Measurements from ENCODE around the gene KLC4. TPM values are rescaled to one million over a fixed set of nuclear protein-coding genes. Genes with fewer than 3 reads are reported as not detected.

KLC4 gene
- total RNA-seq, 2 experiments from 2014 or later: 16.4 to 22.5 TPM

DNA sequence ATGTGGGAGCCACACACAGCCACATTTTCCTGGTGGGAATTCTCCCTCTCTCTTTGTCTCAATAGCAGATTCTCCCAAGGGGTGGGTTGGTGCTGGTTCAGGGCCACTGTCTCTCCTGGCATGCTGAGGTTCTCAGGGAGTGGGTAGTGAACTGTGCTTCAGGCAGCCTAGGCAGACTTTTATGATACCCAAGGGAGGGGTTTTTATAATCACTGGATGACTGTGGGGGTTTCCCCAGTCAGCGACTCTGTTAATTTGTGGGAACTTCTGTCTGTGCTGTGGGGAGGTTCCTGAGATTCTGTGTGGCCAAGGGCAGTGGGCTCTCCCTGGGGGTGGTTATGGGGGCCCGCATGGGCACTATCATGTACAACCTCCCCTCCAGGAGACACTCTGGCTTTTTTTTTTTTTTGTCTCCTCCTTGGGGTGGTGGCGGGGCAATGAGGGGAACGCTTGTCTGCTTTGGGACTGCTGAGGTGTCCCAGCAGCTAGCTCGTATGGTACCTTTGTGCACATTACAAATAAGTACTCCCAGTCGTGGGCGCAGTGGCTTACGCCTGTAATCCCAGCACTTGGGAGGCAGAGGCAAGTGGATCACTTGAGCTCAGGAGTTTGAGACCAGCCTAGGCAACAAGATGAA is 26.7 kb downstream of the KLC4 start:
- intact Hi-C loops (cut with micrococcal nuclease; ENCODE audit: unreplicated experiment): no loop called here
- Histone ChIP-seq H3K27ac (ENCODE audit: low read depth, low read length, poor library complexity, severe bottlenecking) (no peak overlapping the region), H3K4me3 (ENCODE audit: low read depth, low read length, poor library complexity, severe bottlenecking) (no peak overlapping the region), H2AFZ (ENCODE audit: low read length) (no peak overlapping the region), H3K9me3 (ENCODE audit: low read length) (no peaks in the 10 kb centered on the region), H3K4me1 (ENCODE audit: insufficient read depth, low read length, poor library complexity, severe bottlenecking) (no peaks in the 10 kb centered on the region), H3K79me2 (ENCODE audit: insufficient read depth, low read depth, low read length) (no peaks in the 10 kb centered on the region), H3K36me3 (ENCODE audit: insufficient read depth, low read length) (no peaks in the 10 kb centered on the region), H4K20me1 (ENCODE audit: insufficient read depth, low read length) (peaks cover 8% of the 10 kb centered on the region), H3K4me2 (ENCODE audit: low read length) (no peak overlapping the region), H3K9me2 (ENCODE audit: insufficient read depth, low read length) (no peaks in the 10 kb centered on the region)
- CTCF ChIA-PET (ENCODE audit: unreplicated experiment): no interaction called here
- POLR2A ChIA-PET: interaction anchor here (0.6 to 1.3 kb wide), 2 partner anchors 394 to 417 kb away, joined by 3 to 4 read pairs; no protein-coding TSS in a partner anchor
- BruUV-seq (replicated peaks): no TSS peak
- no peak for DNase-seq (ENCODE audit: low spot score)
- TF ChIP-seq EZH2phosphoT487 (IDR thresholded peaks at IDR 0.05; ENCODE audit: borderline replicate concordance, low read depth, low read length): no peak
- TF ChIP-seq, protein P1, sequence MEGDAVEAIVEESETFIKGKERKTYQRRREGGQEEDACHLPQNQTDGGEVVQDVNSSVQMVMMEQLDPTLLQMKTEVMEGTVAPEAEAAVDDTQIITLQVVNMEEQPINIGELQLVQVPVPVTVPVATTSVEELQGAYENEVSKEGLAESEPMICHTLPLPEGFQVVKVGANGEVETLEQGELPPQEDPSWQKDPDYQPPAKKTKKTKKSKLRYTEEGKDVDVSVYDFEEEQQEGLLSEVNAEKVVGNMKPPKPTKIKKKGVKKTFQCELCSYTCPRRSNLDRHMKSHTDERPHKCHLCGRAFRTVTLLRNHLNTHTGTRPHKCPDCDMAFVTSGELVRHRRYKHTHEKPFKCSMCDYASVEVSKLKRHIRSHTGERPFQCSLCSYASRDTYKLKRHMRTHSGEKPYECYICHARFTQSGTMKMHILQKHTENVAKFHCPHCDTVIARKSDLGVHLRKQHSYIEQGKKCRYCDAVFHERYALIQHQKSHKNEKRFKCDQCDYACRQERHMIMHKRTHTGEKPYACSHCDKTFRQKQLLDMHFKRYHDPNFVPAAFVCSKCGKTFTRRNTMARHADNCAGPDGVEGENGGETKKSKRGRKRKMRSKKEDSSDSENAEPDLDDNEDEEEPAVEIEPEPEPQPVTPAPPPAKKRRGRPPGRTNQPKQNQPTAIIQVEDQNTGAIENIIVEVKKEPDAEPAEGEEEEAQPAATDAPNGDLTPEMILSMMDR (conservative IDR thresholded peaks at IDR 0.05; ENCODE audit: low read length): no peak

DNA sequence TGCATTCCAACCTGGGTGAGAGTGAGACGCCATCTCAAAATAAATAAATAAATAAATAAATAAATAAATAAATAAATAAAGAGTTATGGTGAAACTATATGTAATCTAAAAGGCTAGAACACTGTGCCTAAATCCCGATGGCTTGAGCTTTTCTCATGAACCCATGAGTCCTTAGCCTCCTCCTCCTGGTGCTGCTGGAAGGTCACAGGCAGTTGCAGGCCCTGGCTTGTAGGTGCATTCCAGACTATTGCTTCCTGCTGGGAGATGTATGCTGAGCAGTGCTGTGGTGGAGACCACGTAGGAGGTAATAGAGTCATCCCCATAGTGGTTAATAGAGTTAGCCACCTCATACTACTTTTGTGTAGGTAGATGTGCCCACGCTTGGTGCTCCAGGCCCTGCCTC is 29.2 kb downstream of the KLC4 start:
- Histone ChIP-seq H3K79me2 (ENCODE audit: insufficient read depth, low read depth, low read length) (no peaks in the 10 kb centered on the region), H3K4me3 (ENCODE audit: low read depth, low read length, poor library complexity, severe bottlenecking) (no peak overlapping the region), H2AFZ (ENCODE audit: low read length) (no peak overlapping the region), H3K9me2 (ENCODE audit: insufficient read depth, low read length) (no peaks in the 10 kb centered on the region), H3K4me1 (ENCODE audit: insufficient read depth, low read length, poor library complexity, severe bottlenecking) (no peaks in the 10 kb centered on the region), H3K36me3 (ENCODE audit: insufficient read depth, low read length) (no peaks in the 10 kb centered on the region), H3K27ac (ENCODE audit: low read depth, low read length, poor library complexity, severe bottlenecking) (no peak overlapping the region), H3K4me2 (ENCODE audit: low read length) (no peak overlapping the region), H4K20me1 (ENCODE audit: insufficient read depth, low read length) (peaks cover 7% of the 10 kb centered on the region), H3K9me3 (ENCODE audit: low read length) (no peaks in the 10 kb centered on the region)
- no peak for DNase-seq (ENCODE audit: low spot score)
- CTCF ChIA-PET (ENCODE audit: unreplicated experiment): no interaction called here
- POLR2A ChIA-PET: no interaction called here
- intact Hi-C loops (cut with micrococcal nuclease; ENCODE audit: unreplicated experiment): no loop called here
- TF ChIP-seq, protein P1 (conservative IDR thresholded peaks at IDR 0.05; ENCODE audit: low read length): no peak
- TF ChIP-seq EZH2phosphoT487 (IDR thresholded peaks at IDR 0.05; ENCODE audit: borderline replicate concordance, low read depth, low read length): no peak
- no TSS peak for BruUV-seq (replicated peaks)

DNA sequence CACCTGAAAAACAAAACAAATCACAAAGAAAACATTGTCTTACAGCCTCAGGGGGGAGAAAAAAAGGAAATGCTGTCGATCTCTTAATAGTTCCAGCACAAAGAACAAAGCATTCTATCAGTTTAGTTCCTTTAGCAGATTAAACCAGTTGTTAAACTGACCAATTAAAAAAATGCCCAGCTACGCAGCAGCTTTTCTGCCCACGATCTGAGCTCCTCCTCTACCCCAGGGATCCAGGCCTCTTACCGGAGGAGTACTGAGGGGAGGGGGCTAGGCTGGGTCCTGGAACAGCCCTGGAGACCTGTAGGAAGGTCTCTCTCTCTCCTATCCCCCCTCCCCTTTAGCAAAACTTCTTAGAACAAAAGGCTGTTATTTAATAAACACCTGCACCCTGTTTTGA is 30.0 kb downstream of the KLC4 start:
- ChIA-PET CTCF (ENCODE audit: unreplicated experiment) (no interaction called here), POLR2A (interaction anchor here (0.9 kb wide), 1 partner anchor 27 kb away, joined by 3 read pairs; no protein-coding TSS in a partner anchor)
- Histone ChIP-seq H3K9me2 (ENCODE audit: insufficient read depth, low read length) (no peaks in the 10 kb centered on the region), H3K27ac (ENCODE audit: low read depth, low read length, poor library complexity, severe bottlenecking) (no peak overlapping the region), H3K4me2 (ENCODE audit: low read length) (no peak overlapping the region), H4K20me1 (ENCODE audit: insufficient read depth, low read length) (peaks cover 6% of the 10 kb centered on the region), H3K9me3 (ENCODE audit: low read length) (no peaks in the 10 kb centered on the region), H3K79me2 (ENCODE audit: insufficient read depth, low read depth, low read length) (no peaks in the 10 kb centered on the region), H3K36me3 (ENCODE audit: insufficient read depth, low read length) (no peaks in the 10 kb centered on the region), H3K4me1 (ENCODE audit: insufficient read depth, low read length, poor library complexity, severe bottlenecking) (no peaks in the 10 kb centered on the region), H2AFZ (ENCODE audit: low read length) (no peak overlapping the region), H3K4me3 (ENCODE audit: low read depth, low read length, poor library complexity, severe bottlenecking) (no peak overlapping the region)
- BruUV-seq (replicated peaks): no TSS peak
- no peak for DNase-seq (ENCODE audit: low spot score)
- intact Hi-C loops (cut with micrococcal nuclease; ENCODE audit: unreplicated experiment): no loop called here
- TF ChIP-seq, protein P1 (conservative IDR thresholded peaks at IDR 0.05; ENCODE audit: low read length): no peak
- TF ChIP-seq EZH2phosphoT487 (IDR thresholded peaks at IDR 0.05; ENCODE audit: borderline replicate concordance, low read depth, low read length): no peak

Data from OCI-LY7 (cell line).